HG03521 (cell line): ENCODE data around the gene SMG9.
A peak's percentile ranks its signal among the peaks of the same experiment; 100 is the strongest.
"Not testable (repeated sequence)": the region's sequence is repeated elsewhere in the genome, so short reads cannot be mapped to it uniquely, and the experiment has no call there.

Experiments used
- ATAC-seq: cut with Tn5 transposase; IDR thresholded peaks from one replicate; pipeline ENCODE4 v1.9.1; 2021; ENCODE audit warnings: mild to moderate bottlenecking, moderate library complexity; ENCODE audit not compliant: unreplicated experiment

SMG9 gene

GRCh38 chr19:43780706-43781525, 26.2 kb upstream of the SMG9 start, which contains the start of gene KCNN4:
Gene KCNN4, minus strand, starts transcription at chr19:43780973. Its CDS starts 112 bp downstream, at chr19:43780861.
- ATAC-seq = no peak

- no peak for ATAC-seq
These were observed 25.1 kb upstream of the SMG9 start for GRCh38 chr19:43779820-43780219.

GRCh38 chr19:43779147-43779819, 24.5 kb upstream of the SMG9 start:
- ATAC-seq = no peak

- no peak for ATAC-seq
These were observed 23.9 kb upstream of the SMG9 start for GRCh38 chr19:43778651-43779050.

DNA sequence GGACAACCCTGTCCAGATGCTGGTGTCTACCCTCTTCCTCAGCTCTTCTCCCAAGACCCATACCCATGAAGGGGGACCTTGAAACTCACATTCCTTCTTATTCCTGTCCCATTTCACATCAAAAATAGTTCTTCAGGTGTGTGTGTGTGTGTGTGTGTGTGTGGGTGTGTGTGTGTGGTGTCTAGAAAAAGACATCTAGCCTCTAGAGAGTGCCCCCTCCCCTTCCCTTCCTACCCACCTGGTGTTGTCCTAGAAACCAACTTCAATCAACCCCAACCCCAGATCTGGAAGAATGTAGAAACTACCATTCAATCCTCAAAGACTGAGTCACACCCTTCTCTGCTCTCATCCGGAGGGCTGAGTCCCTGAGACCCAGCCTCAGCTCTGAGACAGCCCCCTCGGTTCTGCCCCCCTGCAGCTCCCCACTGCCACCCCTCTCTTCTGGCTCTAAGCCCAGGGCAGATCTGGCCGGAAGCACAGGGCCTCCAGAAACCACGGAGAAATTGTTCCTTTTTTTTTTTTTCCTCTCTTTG, 22.5 kb upstream of the SMG9 start:
- ATAC-seq = no peak

GRCh38 chr19:43776286-43776685, 21.5 kb upstream of the SMG9 start:
- no peak for ATAC-seq

DNA sequence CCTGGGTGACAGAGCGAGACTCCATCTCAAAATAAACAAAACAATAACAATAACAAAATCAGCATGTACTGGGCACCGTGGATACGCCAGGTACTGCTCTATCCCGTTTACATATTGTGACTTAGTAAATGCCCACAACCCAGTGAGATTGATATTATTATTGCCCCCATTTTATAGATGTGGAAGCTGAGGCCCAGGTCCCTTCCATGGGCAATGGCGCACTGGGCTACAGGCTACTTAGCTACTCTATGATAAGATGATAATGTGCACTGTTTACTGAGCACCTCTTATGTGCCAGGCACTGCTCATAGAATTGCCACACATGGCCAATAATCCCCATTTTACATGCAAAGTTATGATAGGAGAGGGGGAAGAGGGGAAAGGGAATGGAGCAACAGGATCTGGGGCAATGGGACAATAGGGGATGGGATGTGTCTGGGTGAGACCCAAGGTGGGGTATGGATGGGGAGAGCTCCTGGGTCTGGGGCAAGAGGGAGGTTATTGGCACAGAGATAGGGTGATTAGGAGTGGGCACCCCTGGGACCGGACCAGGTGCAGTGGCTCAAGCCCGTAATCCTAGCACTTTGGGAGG, 20.6 kb upstream of the SMG9 start:
- no peak for ATAC-seq

DNA sequence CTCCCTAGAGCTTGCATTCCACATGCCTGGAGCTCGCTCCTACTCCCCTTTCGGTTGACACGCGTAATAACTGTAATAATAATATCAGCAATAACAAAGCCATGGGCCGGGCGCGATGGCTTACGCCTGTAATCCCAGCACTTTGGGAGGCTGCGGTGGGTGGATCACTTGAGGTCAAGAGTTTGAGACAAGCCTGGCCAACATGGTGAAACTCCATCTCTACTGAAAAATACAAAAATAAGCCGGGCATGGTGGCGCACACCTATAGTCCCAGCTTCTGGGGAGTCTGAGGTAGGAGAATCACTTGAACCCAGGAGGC, 20.1 kb upstream of the SMG9 start:
- not testable (repeated sequence) for ATAC-seq

GRCh38 chr19:43774103-43774939, 19.6 kb upstream of the SMG9 start:
- no peak for ATAC-seq

DNA sequence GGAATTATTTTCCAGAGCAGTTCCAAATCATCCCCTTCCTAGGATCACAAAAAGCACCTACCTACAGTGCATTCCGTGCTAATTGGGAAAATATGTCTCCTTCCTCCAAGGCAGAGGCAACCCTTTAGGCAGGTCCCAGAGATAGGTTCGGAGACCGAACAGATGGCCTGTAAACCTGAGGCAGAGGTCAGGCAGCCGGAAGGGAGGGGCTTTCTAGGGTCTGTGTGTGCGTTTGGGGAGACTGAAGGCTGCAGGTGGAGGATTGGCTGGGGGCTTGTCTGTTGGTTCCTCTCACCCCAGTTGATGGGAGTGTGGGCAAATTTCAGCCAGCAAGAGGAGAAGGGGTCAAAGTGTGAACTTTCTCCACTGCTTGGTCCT, 19.0 kb upstream of the SMG9 start:
- ATAC-seq = no peak

DNA sequence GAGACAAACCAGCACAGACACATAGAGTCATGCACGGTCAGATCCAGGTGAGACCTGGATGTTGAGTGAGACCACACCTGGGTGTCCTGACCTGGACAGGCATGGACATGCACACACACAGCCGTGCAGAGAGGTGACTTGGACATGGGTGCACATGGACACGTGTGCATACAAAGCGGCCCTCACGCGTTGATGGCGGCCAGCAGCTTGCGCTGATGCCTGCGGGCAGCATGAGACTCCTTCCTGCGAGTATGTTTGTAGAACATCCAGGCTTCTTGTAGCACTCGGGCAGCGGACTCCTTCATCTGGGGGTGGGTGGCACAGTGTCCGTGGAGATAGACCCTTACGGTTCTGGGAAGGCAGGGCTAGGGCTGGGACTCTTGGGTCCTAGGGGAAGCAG, 14.5 kb upstream of the SMG9 start:
- no peak for ATAC-seq

- no peak for ATAC-seq
These were observed 13.7 kb upstream of the SMG9 start for GRCh38 chr19:43768273-43769050.

- ATAC-seq = no peak
These were observed 13.1 kb upstream of the SMG9 start for GRCh38 chr19:43767818-43768217.

DNA sequence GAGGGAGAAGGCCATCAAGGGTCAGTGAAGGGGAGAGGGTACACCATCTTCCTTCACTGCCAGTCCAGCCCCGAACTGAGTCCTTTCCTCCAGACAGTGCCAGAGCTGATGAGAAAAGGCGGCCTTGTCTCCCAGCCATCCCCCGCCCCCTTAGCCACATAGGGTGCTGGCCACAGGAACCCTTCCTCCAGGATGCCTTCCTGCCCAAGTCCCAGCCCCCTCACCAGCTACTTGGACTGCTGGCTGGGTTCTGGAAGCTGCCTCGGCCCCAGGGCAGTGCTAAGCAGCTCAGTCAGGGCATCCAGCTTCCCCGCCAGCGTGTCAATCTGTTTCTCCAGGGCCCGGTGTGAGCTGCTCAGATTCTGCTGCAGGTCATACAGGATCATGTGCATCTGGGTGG, 12.6 kb upstream of the SMG9 start:
- no peak for ATAC-seq

- no peak for ATAC-seq
These were observed 11.9 kb upstream of the SMG9 start for GRCh38 chr19:43766755-43767043.

- peak; percentile 59 for ATAC-seq
These were observed 10.5 kb upstream of the SMG9 start for GRCh38 chr19:43765109-43765876.

GRCh38 chr19:43764684-43765083, 9.9 kb upstream of the SMG9 start:
- not testable (repeated sequence) for ATAC-seq

DNA sequence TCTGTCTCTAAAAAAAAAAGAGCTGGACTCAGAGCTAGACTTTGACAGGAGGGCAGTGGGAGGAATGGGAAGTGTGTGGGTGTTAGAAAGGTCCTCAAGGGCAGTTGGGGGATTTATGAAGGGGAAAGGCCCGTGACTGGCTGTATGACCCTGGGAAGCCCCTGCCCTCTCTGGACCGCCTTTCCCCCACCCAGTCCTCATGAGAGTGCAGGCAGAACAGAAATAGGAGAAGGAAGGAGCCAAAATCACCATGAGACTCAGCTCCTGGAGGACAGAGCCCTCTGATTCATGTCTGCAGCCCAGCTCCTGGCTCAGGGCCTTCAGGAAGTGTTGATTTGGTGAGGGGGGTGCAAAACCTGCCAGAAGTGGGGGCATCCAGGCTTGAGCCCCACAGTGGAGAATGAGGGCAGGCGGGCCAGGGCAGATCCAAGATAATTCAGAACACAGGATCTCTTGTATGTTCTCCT, 8.7 kb upstream of the SMG9 start:
- ATAC-seq = no peak

DNA sequence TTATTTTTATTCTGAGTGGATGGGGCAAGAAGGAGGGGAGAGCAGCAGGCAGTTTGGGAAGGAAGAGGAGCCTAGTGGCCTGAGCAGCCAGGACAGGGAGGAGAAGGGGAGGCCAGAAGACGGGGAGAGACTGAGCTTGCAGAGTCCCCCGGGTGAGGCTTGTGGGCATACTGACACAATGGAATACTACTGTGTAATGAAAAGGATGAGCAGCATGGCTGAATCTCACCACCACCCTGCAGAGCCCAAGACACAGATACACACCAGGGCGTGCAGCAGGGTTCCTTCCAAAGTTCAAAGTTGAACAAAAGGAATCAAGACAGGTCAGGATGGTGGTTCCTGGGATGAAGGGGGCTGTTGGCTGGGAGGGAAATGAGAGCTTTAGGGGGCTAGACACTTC, 8.1 kb upstream of the SMG9 start:
- ATAC-seq = no peak

DNA sequence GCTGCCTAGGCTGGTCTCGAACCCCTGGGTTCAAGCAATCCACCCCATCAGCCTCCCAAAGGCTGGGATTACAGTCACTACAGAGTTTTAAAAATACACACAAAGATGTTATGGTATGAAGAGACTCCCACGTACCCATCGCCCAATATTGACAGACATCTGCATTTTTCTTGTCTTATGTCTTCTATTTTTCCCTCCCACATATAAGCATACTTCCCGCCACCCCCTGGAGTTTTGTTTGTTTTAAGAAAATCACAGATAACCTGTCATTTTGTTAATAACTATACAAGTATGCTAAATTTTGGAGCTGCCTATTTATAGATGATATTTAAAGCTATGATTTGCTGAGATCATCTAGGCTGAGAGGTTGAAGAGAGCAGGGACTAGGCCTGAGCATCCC, 6.2 kb upstream of the SMG9 start:
- ATAC-seq = no peak
